GM23248 (cell line): ENCODE measurements around the gene DCD. TPM values are rescaled to one million over a fixed set of nuclear protein-coding genes. Genes with fewer than 3 reads are reported as not detected.

Experiments
- DNase-seq: peaks from one replicate; pipeline ENCODE4 v3.0.0-alpha.2; 2015
- H2AFZ ChIP-seq: fragments of 200-600 bp; sonication (generic); 2 replicates; pipeline ENCODE4 v1.6.1; 2016; ENCODE audit warnings: antibody characterized with exemption
- H3F3A ChIP-seq: fragments of 200-600 bp; sonication (generic); 2 replicates; pipeline ENCODE4 v1.6.1; 2016; ENCODE audit warnings: mild to moderate bottlenecking, antibody characterized with exemption, mixed run types; ENCODE audit not compliant: insufficient read depth
- H3K27ac ChIP-seq: fragments of 200-600 bp; sonication (generic); 2 replicates; pipeline ENCODE4 v1.5.1; 2016; ENCODE audit warnings: mild to moderate bottlenecking
- H3K27me3 ChIP-seq: fragments of 200-600 bp; sonication (generic); replicated peaks from 2 replicates; pipeline ENCODE4 v1.6.1; 2016; ENCODE audit warnings: mild to moderate bottlenecking; ENCODE audit not compliant: insufficient read depth
- H3K36me3 ChIP-seq: fragments of 200-600 bp; sonication (generic); 2 replicates; pipeline ENCODE4 v1.6.1; 2016; ENCODE audit warnings: low read depth, mild to moderate bottlenecking
- H3K4me1 ChIP-seq: fragments of 200-600 bp; sonication (generic); 2 replicates; pipeline ENCODE4 v1.6.1; 2016; ENCODE audit warnings: mild to moderate bottlenecking; ENCODE audit not compliant: insufficient read depth
- H3K4me2 ChIP-seq: fragments of 200-600 bp; sonication (generic); one replicate; pipeline ENCODE4 v1.6.1; 2016; ENCODE audit warnings: mild to moderate bottlenecking; ENCODE audit not compliant: unreplicated experiment
- H3K4me3 ChIP-seq: fragments of 200-600 bp; sonication (generic); 2 replicates; pipeline ENCODE4 v1.5.1; 2016; ENCODE audit warnings: mild to moderate bottlenecking
- H3K79me2 ChIP-seq: fragments of 200-600 bp; sonication (generic); 2 replicates; pipeline ENCODE4 v1.6.1; 2016; ENCODE audit warnings: mild to moderate bottlenecking; ENCODE audit not compliant: insufficient read depth
- H3K9ac ChIP-seq: fragments of 200-600 bp; sonication (generic); 2 replicates; pipeline ENCODE4 v1.6.1; 2016; ENCODE audit warnings: mild to moderate bottlenecking
- H3K9me2 ChIP-seq: fragments of 200-600 bp; sonication (generic); 2 replicates; pipeline ENCODE4 v1.6.1; 2016; ENCODE audit warnings: mixed run types, mild to moderate bottlenecking, moderate library complexity; ENCODE audit not compliant: insufficient read depth
- H3K9me3 ChIP-seq: fragments of 200-600 bp; sonication (generic); one replicate; pipeline ENCODE4 v1.6.1; 2017; ENCODE audit warnings: low read depth
- H4K20me1 ChIP-seq: fragments of 200-600 bp; sonication (generic); 2 replicates; pipeline ENCODE4 v1.6.0; 2016; ENCODE audit not compliant: insufficient read depth
- EZH2 ChIP-seq: fragments of 200-600 bp; sonication (generic); IDR thresholded peaks from 2 replicates; pipeline ENCODE4 v1.6.1; 2018; ENCODE audit warnings: antibody characterized with exemption, mild to moderate bottlenecking; ENCODE audit not compliant: insufficient read depth, poor library complexity, severe bottlenecking
- EZH2phosphoT487 ChIP-seq: fragments of 200-600 bp; sonication (generic); IDR thresholded peaks from 2 replicates; pipeline ENCODE4 v1.6.1; 2018; ENCODE audit warnings: antibody characterized with exemption, moderate library complexity, mild to moderate bottlenecking, low read depth; ENCODE audit not compliant: insufficient read depth
- WGBS, 2 experiments: methylation state at CpG; one replicate each; pipeline ENCODE4 v1.1.6; 2015 to 2017; ENCODE audit warnings: low lambda C conversion rate in 2 of 2, low coverage in 1 of 2; ENCODE audit errors: missing lambda C conversion rate in 2 of 2; 5-methylcytosine and 5-hydroxymethylcytosine counted together
- in situ Hi-C: fragments of 300-500 bp; cut with MboI; formaldehyde crosslinking; loops from 2 replicates; pipeline ENCODE4 v1.15.0; 2020
- polyA plus RNA-seq: library from polyadenylated mRNA; unstranded; fragments of >200 nt; fragmentation: Nextera tagmentation; extraction: Ambion mirVana; gene quantifications from 2 replicates; pipeline ENCODE4 v1.2.1, GENCODE V29; 2016
- total RNA-seq: library from RNA; depleted of rRNA; stranded (reverse); fragments of >200 nt; shearing (Covaris generic); gene quantifications from 2 replicates; pipeline ENCODE4 v1.2.3, GENCODE V29; 2014

The DCD gene
- total and polyA plus RNA-seq, 2 experiments from 2014 or later, result not detected

- no peaks in the 10 kb centered on the region for H3F3A ChIP-seq
- no peaks in the 10 kb centered on the region for H4K20me1 ChIP-seq
- in situ Hi-C loops, result no loop called here
- no peak overlapping the region for H3K9ac ChIP-seq
- H3K27me3 ChIP-seq, result peaks cover 30% of the 10 kb centered on the region
- H3K9me2 ChIP-seq, result no peaks in the 10 kb centered on the region
- no peaks in the 10 kb centered on the region for H3K4me1 ChIP-seq
- H2AFZ ChIP-seq, result no peak overlapping the region
- no peak overlapping the region for H3K27ac ChIP-seq
- peak; percentile 56 for DNase-seq
- no peaks in the 10 kb centered on the region for H3K36me3 ChIP-seq
- no peaks in the 10 kb centered on the region for H3K79me2 ChIP-seq
- no peak overlapping the region for H3K4me3 ChIP-seq
- H3K9me3 ChIP-seq, result no peaks in the 10 kb centered on the region
- 49 to 50% methylated on average over 19 of the region's 19 CpGs for WGBS, 2 experiments
- H3K4me2 ChIP-seq, result no peak overlapping the region
- no peak for TF ChIP-seq EZH2phosphoT487
These were observed 10.4 kb upstream of the DCD start for GRCh38 chr12:54658306-54659264.

DNA sequence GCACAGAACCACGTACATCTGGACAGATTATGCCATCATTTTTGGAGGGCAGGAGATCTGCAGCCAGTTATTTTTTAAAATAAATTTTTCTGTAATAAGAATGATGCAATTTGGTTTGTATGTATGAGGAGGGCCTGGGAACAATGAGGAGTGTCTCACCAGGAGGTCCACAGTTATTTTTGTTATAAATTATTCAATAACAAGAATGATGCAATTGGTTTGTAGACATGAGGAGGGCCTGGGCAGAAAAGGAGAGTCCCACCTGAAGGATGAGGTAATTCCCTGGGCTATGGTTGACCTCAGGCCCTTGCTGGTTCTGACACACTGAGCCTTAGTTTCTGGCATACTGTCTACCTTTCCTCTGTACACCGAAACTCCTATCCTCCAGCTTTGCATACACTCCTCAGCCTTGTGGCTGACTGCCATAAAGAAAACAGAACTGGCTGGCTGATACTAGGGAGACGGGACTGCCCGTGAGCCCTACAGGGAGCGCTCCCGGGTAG, 9.0 kb upstream of the DCD start:
- H3K9me3 ChIP-seq, result no peaks in the 10 kb centered on the region
- H3K9ac ChIP-seq, result no peak overlapping the region
- WGBS, 2 experiments, result 11 to 12% methylated on average over 6 of the region's 6 CpGs
- peaks cover 36% of the 10 kb centered on the region for H3K27me3 ChIP-seq
- no peaks in the 10 kb centered on the region for H3K79me2 ChIP-seq
- no peak for DNase-seq
- H3K4me1 ChIP-seq, result no peaks in the 10 kb centered on the region
- in situ Hi-C loops, result no loop called here
- no peaks in the 10 kb centered on the region for H3K9me2 ChIP-seq
- TF ChIP-seq EZH2phosphoT487 (no peak), EZH2 (no peak)
- H4K20me1 ChIP-seq, result no peaks in the 10 kb centered on the region
- no peak overlapping the region for H3K27ac ChIP-seq
- no peak overlapping the region for H3K4me2 ChIP-seq
- H3K4me3 ChIP-seq, result no peak overlapping the region
- H2AFZ ChIP-seq, result no peak overlapping the region
- H3K36me3 ChIP-seq, result no peaks in the 10 kb centered on the region
- H3F3A ChIP-seq, result no peaks in the 10 kb centered on the region

DNA sequence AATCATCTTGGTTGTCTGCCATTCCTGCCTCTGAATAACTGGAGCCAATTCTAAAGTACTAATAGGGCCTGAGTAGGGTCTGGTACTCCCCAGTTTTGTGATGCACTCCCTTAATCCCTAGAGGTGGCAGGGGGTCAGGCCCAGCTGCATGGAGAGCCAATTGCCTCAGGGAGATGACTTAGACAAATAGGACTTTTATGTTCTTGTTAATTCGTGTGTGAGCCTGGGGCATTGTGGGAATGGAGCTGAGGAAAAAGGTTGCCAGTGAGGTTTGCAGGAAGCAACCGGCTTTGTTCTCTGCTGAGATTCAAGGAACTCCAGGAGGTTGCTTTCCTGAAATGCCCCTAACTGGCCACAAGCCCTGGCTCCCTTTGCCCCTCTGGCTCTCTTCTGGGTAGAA, 6.8 kb upstream of the DCD start:
- Histone ChIP-seq H3F3A (no peaks in the 10 kb centered on the region), H3K27me3 (peaks cover 45% of the 10 kb centered on the region), H3K9ac (no peak overlapping the region), H3K4me3 (no peak overlapping the region), H3K9me3 (no peaks in the 10 kb centered on the region), H3K4me1 (no peaks in the 10 kb centered on the region), H3K36me3 (no peaks in the 10 kb centered on the region), H4K20me1 (no peaks in the 10 kb centered on the region), H3K4me2 (no peak overlapping the region), H3K79me2 (no peaks in the 10 kb centered on the region), H2AFZ (no peak overlapping the region), H3K27ac (no peak overlapping the region), H3K9me2 (no peaks in the 10 kb centered on the region)
- TF ChIP-seq EZH2phosphoT487 (no peak), EZH2 (no peak)
- in situ Hi-C loops, result no loop called here
- DNase-seq, result no peak
- WGBS, 2 experiments, result 36 to 42% methylated on average over 2 of the region's 2 CpGs

DNA sequence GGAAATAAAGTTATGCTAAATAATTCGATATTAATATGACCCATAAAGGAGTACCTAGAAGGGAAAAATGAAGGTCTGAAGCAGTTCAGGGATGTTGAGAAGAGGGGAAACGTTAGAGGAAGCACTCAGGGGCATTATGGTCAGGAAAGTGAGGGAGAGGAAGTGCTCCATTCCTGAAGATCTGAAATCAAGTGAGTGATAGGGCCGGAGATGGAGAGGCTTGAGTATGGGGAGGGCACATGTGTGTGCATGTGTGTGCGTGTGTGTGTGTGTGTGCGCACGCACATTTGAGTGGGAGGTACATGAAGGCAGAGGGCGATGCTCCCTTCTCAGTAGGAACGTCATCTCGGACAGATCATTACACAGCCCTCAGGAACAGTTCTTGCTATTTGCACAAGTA, 4.9 kb upstream of the DCD start:
- in situ Hi-C loops, result no loop called here
- Histone ChIP-seq H3K27me3 (peaks cover 49% of the 10 kb centered on the region), H4K20me1 (no peaks in the 10 kb centered on the region), H3K27ac (no peak overlapping the region), H3F3A (no peaks in the 10 kb centered on the region), H3K36me3 (no peaks in the 10 kb centered on the region), H3K4me1 (no peaks in the 10 kb centered on the region), H2AFZ (no peak overlapping the region), H3K4me2 (no peak overlapping the region), H3K9ac (no peak overlapping the region), H3K9me2 (no peaks in the 10 kb centered on the region), H3K9me3 (no peaks in the 10 kb centered on the region), H3K4me3 (no peak overlapping the region), H3K79me2 (no peaks in the 10 kb centered on the region)
- no peak for TF ChIP-seq EZH2
- TF ChIP-seq EZH2phosphoT487, result no peak
- no peak for DNase-seq
- 48 to 51% methylated on average over 9 of the region's 9 CpGs for WGBS, 2 experiments
